HG03060 (cell line): ENCODE data around the gene LENG8.

ENCODE experiments used
- ATAC-seq: cut with Tn5 transposase; IDR thresholded peaks from one replicate; pipeline ENCODE4 v1.9.1; 2021; ENCODE audit warnings: low read depth, moderate number of reproducible peaks; ENCODE audit not compliant: unreplicated experiment

LENG8 gene

GRCh38 chr19:54448774-54449700 is at the start of gene LENG8:
Gene LENG8, plus strand, starts transcription at chr19:54449199. Its CDS starts 2,146 bp downstream, at chr19:54451345.
- peak; percentile 84 for ATAC-seq

GRCh38 chr19:54400913-54401312 is 48.1 kb upstream of the LENG8 start:
- no peak for ATAC-seq

- no peak for ATAC-seq
These were observed 45.9 kb upstream of the LENG8 start for GRCh38 chr19:54403054-54403453.

DNA sequence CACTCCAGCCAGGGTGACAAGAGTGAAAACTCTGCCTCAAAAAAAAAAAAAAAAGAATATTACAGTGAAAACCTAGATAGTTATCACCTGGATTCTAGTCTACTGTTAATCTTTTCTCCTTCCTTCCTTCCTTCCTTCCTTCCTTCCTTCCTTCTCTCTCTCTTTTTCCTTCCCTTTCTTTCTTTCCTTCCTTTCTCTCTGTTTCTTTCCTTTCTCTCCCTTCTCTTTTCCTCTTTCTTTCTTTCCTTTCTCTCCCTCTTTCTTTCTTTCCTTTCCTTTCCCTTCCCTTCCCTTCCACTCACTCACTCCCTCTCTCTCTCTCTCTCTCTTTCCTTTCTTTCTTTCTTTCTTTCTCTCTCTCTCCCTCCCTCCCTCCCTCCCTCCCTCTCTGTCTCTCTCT is 43.4 kb upstream of the LENG8 start:
- no peak for ATAC-seq

- no peak for ATAC-seq
These were observed 41.2 kb upstream of the LENG8 start for GRCh38 chr19:54407780-54408179.

DNA sequence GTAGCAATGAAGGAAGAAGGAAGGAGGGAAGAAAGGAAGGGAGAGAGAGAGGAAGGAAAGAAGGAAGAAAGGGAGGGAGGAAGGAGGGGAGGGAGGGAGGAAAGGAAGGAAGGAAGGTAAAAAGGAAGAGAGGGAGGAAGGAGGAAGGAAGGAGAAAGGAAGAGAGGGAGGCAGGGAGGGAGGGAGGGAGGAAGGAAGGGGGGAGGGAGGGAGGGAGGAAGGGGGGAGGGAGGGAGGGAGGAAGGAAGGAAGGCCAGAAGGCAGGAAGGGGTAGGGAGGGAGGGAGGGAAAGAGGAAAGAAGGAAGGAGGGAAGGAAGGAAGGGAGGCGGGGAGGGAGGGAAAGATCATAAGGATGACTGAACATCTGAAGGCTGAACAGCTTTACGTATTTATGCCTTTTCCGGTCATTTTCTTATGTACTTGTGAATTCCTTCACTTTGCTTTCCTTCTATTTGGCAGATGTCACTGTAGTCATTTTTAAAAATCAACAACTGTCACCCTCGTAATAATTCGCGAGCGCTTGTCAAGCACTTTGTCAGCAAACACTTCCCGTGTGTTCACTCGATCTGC is 40.5 kb upstream of the LENG8 start:
- ATAC-seq, result no peak

GRCh38 chr19:54411033-54411432 is 38.0 kb upstream of the LENG8 start:
- no peak for ATAC-seq

DNA sequence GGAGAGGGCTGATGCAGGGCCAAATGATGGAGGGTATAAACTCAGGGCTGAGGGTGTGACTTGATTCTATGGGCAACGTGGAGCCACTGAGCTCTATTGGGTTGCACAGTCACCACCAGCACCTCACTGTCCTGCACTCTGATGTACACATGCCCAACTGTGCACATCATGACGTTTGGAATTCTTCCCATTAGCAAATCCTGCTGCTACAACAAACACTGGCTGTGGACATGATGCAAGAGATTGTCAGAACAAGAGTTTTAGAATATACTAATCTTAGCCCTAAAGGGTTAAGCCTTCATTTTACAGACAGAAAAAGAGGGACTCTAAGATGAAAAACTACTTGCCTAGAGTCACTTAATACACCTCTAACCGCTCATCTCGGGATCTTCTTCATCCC is 36.1 kb upstream of the LENG8 start:
- ATAC-seq, result no peak

- ATAC-seq, result no peak
These were observed 34.8 kb upstream of the LENG8 start for GRCh38 chr19:54414156-54414555.

DNA sequence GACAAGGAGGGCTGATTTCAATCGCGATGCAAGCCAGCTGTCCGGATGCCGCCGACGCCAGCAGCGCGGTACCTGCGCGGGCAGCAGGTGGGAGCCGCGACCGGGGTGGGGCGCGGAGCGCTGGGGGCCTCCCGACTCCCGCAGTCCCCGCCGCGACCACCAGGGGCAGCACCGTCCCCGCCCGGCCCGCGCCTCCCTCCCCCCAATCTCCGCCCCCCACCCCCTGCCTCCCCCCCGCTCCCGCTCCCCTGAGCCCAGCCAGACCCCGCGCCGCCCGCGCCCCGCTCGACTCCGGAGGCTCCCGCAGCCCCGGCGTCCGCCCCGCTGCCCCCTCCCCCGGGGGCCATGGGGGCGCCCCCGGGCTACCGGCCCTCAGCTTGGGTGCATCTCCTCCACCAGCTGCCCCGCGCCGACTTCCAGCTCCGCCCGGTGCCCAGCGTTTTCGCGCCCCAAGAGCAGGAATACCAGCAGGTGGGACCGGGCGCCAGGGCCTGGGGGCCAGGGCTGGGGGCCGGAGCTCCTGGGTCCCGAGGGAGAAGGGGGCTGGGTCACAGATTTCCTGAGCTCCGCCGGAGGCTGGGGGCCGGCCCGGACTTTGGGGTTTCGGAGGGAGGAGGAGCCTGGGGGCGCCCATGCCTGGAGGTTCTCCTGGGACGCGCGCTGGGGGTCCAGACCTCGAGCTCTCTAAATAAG is 33.6 kb upstream of the LENG8 start, which contains the start of gene TTYH1:
TSS of gene TTYH1 (plus strand) at position 257 of the 693 bp plus-strand sequence. CDS start at position 346, 89 bp downstream.
- no peak for ATAC-seq

- ATAC-seq, result no peak
These were observed 32.9 kb upstream of the LENG8 start for GRCh38 chr19:54415901-54416673.

DNA sequence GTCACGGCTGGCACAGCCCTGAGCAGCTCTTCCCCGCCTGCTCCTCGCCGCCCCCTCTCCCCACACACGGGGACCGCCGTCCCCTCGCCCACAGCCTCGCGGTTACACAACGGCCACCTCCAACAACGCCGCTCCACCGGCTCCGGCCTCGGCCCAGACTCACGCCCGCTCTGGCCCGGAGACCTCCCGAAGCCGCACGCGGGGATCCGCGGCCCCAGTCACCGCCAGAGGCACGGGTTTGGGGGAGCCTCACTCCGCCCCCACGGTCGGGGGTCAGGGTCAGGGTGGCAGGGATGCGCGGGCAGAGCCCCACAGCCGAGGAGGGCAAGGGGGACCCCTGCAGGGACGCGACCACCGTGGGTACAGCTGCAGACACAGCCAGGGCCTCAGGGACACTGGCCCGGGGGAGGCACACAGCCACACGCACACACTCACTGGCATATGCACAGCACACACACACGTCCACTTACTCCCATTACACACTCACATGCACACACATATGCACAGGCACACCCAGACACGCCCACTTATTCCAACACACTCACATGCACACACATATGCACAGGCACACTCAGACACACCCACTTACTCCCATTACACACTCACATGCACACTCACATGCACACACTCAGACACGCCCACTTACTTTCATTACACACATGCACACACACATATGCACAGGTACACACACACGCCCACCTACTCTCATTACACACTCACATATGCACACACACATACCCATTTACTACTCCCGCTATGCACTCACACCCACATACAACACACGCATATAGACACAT is 32.1 kb upstream of the LENG8 start:
- no peak for ATAC-seq

DNA sequence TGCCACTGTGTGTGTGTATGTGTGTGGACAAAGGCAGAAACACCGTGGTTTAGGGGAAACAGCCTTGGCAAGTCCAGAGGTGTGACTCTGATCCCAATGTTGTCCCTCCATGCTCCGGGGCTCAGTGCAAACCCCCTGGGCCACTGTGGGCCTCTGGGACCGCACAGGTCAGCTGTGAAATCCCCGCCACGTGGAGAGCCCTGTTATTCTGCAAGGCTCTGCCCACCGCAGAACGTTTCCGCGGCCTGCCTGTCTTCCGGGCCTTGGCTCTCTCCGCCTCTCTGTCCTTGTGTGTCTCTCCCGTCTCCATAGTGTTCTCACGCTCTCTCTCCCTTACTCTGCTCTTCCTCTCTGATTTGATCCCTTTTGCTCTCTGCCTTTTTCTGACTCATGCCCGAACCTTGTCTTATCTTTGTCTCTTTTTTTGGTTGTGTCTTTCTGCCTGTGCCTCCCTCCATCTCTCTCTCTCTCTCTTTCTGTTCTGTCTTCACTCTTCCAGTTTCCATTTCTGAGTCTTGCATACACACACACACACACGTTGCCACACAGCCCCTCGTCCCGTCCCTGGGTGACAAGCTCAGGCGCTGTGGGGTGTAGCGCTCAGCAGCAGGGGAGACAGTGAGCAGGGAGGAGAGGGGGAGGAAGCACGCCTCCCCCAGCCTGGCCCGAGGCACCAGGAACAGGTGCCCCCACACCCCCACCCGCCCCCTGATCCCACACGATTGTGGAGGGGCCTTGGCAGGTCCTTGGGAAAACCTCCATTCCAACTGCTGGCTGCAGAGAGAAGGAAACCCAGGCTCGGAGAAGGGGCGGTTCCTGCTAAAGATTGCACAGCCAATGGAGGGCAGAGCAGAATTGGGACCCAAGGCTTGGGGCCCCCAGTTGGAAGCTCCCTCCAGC is 30.7 kb upstream of the LENG8 start:
- no peak for ATAC-seq

DNA sequence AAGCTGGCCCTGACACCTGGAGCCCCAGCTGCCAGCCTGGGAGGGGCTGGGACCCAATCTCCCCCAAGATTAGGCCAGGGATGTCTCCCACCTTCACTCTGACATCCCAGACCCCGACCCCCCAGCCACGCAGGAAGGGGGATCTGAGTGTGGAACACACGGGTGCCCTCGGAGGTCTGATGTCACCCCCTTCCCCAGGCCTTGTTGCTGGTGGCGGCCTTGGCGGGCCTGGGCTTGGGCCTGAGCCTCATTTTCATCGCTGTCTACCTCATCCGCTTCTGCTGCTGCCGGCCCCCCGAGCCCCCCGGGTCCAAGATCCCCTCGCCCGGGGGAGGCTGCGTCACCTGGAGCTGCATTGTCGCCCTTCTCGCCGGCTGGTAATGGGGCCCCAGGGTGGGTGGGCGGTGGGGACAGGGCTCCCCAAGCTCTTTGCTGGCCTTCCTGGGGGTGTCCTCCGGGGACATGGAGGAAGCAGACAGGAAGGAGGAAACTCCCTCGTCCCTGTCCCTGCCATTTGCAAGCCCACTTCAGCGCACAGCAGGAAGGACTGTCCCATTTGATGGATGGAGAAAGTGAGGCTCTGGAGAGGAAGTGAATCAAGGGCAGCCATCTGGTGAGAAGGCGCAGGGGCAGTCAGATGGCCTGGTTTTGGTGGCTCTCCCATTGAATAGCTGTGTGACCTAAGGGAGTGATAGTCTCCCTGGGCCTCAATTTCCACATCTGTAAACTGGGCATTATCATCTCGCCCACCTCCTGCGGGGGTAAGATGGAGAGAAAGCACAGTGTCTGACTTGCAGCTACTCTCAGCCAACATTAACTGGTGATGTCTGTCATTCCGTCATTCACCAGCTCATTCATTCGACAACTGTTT is 29.8 kb upstream of the LENG8 start:
- no peak for ATAC-seq

GRCh38 chr19:54420068-54420382 is 29.0 kb upstream of the LENG8 start:
- ATAC-seq, result no peak

- no peak for ATAC-seq
These were observed 28.4 kb upstream of the LENG8 start for GRCh38 chr19:54420383-54421168.

DNA sequence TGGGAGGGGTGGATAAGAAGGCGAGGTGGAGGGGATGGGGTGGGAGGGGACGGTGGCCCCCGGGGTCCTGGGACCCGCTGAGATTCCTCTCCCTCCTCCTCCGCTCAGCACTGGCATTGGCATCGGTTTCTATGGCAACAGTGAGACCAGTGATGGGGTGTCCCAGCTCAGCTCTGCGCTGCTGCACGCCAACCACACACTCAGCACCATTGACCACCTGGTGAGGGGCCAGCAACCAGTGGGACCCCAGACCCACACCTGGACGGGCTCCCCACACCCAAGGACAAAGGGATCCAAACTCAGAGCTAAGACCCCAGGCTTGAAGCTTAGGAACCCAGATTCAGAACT is 27.9 kb upstream of the LENG8 start:
- no peak for ATAC-seq
